ENCODE results near the gene PDIA2.

DNA sequence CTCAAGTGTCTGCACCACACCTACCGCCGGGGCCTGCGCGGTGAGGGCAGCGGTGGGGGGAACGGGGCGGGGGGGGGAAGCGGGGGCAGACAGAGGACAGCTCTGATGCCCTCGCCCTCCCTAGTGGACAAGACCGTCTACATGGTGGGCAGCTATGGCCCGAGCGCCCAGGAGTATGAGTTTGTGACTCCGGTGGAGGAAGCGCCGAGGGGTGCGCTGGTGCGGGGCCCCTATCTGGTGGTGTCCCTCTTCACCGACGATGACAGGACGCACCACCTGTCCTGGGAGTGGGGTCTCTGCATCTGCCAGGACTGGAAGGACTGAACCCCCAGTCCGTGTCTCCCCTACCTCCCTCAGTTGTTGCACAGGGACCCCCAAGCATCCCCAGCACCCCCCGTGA is 473 bp upstream of the PDIA2 start:
- TF ChIP-seq, protein P1, sequence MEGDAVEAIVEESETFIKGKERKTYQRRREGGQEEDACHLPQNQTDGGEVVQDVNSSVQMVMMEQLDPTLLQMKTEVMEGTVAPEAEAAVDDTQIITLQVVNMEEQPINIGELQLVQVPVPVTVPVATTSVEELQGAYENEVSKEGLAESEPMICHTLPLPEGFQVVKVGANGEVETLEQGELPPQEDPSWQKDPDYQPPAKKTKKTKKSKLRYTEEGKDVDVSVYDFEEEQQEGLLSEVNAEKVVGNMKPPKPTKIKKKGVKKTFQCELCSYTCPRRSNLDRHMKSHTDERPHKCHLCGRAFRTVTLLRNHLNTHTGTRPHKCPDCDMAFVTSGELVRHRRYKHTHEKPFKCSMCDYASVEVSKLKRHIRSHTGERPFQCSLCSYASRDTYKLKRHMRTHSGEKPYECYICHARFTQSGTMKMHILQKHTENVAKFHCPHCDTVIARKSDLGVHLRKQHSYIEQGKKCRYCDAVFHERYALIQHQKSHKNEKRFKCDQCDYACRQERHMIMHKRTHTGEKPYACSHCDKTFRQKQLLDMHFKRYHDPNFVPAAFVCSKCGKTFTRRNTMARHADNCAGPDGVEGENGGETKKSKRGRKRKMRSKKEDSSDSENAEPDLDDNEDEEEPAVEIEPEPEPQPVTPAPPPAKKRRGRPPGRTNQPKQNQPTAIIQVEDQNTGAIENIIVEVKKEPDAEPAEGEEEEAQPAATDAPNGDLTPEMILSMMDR (conservative IDR thresholded peaks at IDR 0.05 in 1 of 2, IDR thresholded peaks at IDR 0.05 in 1 of 2; ENCODE audit: extremely low read depth in 1 of 2, insufficient read depth in 1 of 2, low read depth in 1 of 2, low read length in 2 of 2): no peak
- TF ChIP-seq EZH2 (IDR thresholded peaks at IDR 0.05; ENCODE audit: borderline replicate concordance, low read length): no peak
